AG10803 (cell line): ENCODE measurements around the gene PLCB4.

Source experiments
- DNase-seq: peaks from one replicate; pipeline ENCODE4 v3.0.0; 2010; ENCODE audit warnings: low read depth
- H3K4me3 ChIP-seq: 2 replicates; pipeline ENCODE4 v1.5.1; 2011; ENCODE audit warnings: mild to moderate bottlenecking, low read length, control low read depth
- TF ChIP-seq, protein P1 (sequence below): conservative IDR thresholded peaks from 2 replicates; pipeline ENCODE4 v1.5.1; 2011; ENCODE audit warnings: mild to moderate bottlenecking, low read length, control low read depth, inconsistent platforms

PLCB4 gene

DNA sequence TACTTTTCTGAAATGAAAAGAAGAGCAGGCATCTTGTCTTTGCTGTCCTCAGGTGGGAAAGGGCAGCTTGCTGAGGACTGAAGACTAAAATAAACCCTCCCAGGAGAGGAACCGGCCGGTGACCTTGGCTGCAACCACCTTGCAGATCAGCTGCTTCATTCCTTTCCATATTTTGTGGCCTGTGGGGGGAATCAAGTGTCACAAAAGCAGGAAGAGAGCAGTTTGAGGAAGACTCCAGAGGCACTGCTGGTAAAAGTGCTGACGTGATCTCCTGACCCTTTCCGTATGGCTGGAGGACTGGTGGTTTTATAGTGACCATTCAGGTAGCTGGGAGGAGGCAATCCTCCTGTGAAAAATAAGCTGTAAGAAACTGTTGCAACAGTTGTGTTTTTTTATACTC, 157.0 kb downstream of the PLCB4 start:
- no peak for DNase-seq
- H3K4me3 ChIP-seq = no peak overlapping the region
- TF ChIP-seq, protein P1, sequence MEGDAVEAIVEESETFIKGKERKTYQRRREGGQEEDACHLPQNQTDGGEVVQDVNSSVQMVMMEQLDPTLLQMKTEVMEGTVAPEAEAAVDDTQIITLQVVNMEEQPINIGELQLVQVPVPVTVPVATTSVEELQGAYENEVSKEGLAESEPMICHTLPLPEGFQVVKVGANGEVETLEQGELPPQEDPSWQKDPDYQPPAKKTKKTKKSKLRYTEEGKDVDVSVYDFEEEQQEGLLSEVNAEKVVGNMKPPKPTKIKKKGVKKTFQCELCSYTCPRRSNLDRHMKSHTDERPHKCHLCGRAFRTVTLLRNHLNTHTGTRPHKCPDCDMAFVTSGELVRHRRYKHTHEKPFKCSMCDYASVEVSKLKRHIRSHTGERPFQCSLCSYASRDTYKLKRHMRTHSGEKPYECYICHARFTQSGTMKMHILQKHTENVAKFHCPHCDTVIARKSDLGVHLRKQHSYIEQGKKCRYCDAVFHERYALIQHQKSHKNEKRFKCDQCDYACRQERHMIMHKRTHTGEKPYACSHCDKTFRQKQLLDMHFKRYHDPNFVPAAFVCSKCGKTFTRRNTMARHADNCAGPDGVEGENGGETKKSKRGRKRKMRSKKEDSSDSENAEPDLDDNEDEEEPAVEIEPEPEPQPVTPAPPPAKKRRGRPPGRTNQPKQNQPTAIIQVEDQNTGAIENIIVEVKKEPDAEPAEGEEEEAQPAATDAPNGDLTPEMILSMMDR = no peak

DNA sequence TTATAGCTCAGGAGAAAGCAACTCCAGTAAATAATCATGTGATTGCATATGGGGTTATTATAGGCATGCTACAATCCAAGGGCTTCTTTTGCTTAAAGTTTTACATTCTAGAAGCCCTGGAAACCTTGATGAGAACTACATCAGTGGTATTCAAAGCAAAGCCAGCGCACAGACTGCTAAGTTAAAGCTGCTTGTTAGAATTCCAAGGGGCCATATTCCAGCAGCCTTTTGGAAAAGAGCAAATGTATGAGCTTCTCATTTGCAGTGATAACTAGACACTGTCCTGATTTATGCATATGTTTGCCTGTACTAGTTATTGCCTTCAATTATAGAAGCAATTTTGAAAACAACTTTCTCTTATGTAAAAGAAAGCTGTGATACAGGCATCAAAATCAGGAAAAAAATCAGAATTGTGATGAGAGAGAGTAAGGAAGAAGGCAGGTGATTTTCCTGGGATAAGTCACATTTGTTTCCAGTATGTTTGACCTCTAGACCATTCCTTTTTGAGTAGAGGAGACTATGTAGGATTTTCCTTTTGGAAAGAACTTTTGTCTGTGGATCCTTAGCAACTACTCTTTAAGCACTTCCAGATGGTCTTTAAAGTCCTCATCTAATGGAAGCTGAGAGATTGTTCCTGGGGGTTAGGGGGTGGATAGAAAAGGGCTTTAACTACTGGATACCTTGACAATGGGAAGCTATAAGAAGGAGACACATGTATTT, 159.2 kb downstream of the PLCB4 start:
- no peak for DNase-seq
- TF ChIP-seq, protein P1 = no peak
- H3K4me3 ChIP-seq = no peak overlapping the region

DNA sequence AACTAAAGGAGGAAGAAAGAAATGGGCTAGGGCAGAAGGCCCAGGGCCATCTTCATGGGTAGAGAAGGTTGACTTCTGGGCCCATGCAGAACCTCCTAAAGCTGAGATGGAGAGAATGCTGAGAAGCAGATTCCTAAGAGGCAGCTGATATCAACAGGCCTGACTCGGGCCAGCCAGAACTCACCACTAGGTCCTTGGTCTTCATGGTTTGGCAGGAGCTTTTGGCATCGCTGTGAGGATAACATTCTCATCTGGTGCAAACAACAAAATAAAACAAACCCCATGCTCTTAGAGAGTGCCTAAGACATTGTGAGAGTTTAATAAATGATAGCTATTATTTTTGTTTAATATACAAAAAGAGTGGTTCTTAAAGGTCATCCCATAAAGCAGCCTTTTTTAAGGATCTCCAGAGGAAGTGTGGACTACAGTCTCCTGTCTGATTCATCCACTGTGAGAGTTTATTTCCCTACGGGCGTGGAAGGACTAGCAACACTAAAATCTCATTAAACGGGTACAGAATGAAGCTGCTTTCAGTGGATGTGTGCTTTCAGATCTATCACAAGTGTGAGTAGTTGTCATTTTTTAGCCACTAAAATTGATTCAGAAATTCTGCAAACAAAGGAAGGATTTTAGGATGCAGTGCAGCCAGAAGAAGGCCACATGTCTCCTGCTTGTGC, 160.0 kb downstream of the PLCB4 start:
- no peak overlapping the region for H3K4me3 ChIP-seq
- DNase-seq = peak; percentile 61
- TF ChIP-seq, protein P1 = no peak

DNA sequence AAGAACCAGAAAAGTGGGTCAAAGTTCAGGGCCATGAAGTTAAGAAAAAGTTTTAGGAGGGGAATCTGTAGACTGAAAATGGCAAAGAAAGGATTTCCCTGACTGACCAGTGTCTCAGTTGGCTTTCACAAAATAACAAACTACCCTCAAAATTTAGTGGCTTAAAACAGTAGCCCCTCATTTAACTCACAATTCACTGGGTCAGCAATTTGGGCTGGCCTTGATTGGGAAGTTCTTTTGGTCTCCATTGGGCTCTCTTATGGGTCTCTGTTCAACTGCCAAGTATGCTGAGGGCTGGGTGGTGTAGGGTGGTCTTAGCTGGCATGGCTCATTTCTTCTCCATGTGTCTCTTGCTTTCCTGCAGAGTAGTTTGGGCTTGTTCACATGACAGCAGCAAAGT, 161.5 kb downstream of the PLCB4 start:
- TF ChIP-seq, protein P1 = no peak
- DNase-seq = no peak
- no peak overlapping the region for H3K4me3 ChIP-seq

DNA sequence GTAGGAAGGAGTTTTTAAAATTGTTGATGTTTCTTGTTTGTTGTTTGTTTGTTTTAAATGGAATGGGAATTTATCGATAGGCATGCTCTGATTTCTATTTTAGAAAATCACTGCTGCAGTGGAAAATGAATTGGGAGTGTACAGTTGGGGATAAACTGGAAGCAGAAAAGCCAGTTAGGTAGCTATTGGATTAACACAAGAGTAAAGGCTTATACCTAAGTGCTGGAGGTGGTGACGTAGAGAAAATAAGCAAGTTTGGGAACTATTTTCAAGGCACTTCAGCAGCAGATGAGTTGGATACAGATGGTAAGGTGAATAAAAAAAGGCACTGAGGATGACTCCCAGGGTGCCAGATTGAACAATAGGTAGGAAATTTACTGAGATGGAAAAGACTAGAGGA, 164.9 kb downstream of the PLCB4 start:
- H3K4me3 ChIP-seq = no peak overlapping the region
- DNase-seq = no peak
- TF ChIP-seq, protein P1 = no peak

DNA sequence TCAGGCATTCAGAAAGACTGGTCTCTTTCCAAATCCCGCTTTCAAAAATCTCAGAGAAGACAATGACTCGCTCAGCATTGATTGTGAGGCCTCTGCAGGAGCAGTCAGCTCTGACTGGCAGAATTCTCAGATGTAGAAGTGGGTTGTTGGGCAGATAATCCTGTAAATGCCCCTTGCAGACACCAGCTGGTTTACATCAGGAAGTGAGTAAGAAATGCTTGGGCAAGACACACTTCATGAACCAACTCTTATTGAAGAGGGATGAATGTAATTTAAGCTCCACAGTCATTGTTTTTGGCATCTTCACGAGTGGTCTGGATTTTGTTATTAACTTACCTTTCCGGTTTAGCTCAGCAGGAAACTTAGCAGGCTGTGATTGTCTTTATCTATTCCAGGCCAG, 166.6 kb downstream of the PLCB4 start:
- DNase-seq = peak; percentile 89
- no peak overlapping the region for H3K4me3 ChIP-seq
- TF ChIP-seq, protein P1 = no peak

DNA sequence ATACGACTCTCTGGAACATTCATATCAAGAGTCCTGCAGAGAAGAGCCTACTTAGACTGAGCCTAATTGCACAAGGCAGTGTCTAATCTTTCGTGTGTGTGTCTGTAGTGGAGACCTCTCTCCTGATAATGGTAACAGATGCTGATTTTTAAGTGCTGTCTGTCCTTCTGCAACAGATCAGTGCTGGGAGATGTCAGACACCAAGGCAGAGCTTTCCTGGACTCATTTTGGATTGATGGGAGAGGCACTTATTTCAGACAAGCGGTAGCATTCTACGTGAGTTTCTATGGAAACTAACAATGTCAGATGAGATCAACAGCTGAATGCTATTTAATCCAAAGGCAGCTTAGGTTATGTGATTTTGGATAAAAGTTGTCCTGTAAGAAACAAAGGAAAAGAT, 167.6 kb downstream of the PLCB4 start:
- no peak for DNase-seq
- H3K4me3 ChIP-seq = no peak overlapping the region
- TF ChIP-seq, protein P1 = no peak
